OCI-LY7 (cell line): ENCODE data around the gene POC5.

Source experiments
- CTCF ChIP-seq: fragments of 200-600 bp; sonication (generic); conservative IDR thresholded peaks from 2 replicates; pipeline ENCODE4 v1.5.1; 2014; ENCODE audit warnings: mild to moderate bottlenecking, antibody characterized with exemption, low read length, moderate library complexity, mixed read lengths
- EZH2phosphoT487 ChIP-seq: fragments of 200-600 bp; sonication (generic); IDR thresholded peaks from 2 replicates; pipeline ENCODE4 v1.6.1; 2018; ENCODE audit warnings: low read depth, borderline replicate concordance, mild to moderate bottlenecking, mixed run types, antibody characterized with exemption, low read length, moderate library complexity, mixed read lengths

- TF ChIP-seq CTCF (no peak), EZH2phosphoT487 (no peak)
Measured at GRCh38 chr5:75671506-75671905, 45.7 kb downstream of the POC5 start.
